GM12865 (cell line): ENCODE results near the gene SERPING1.

Source experiments
- DNase-seq: peaks from one replicate; pipeline ENCODE4 v3.0.0; 2010; ENCODE audit warnings: low read depth
- H3K4me3 ChIP-seq: 2 replicates; pipeline ENCODE4 v1.5.1; 2011; ENCODE audit warnings: mild to moderate bottlenecking, low read depth, low read length, control low read depth
- CTCF ChIP-seq: IDR thresholded peaks from 2 replicates; pipeline ENCODE4 v1.5.1; 2011; ENCODE audit warnings: low read length, control low read depth, low read depth, inconsistent platforms; ENCODE audit not compliant: insufficient read depth; ENCODE audit errors: missing control alignments

Gene SERPING1

GRCh38 chr11:57596266-57596885 is 1.1 kb upstream of the SERPING1 start:
- no peak for DNase-seq
- no peak overlapping the region for H3K4me3 ChIP-seq
- no peak for TF ChIP-seq CTCF

GRCh38 chr11:57597916-57598830 is 688 bp downstream of the SERPING1 start:
- TF ChIP-seq CTCF: no peak
- DNase-seq: no peak
- no peak overlapping the region for H3K4me3 ChIP-seq

- DNase-seq: no peak
- no peak overlapping the region for H3K4me3 ChIP-seq
- TF ChIP-seq CTCF: no peak
Observed at GRCh38 chr11:57598831-57599155, 1.3 kb downstream of the SERPING1 start.

GRCh38 chr11:57599381-57599780 is 1.9 kb downstream of the SERPING1 start:
- DNase-seq: no peak
- no peak for TF ChIP-seq CTCF
- no peak overlapping the region for H3K4me3 ChIP-seq

- no peak for TF ChIP-seq CTCF
- H3K4me3 ChIP-seq: no peak overlapping the region
- DNase-seq: no peak
Observed at GRCh38 chr11:57601297-57601696, 3.8 kb downstream of the SERPING1 start.

- H3K4me3 ChIP-seq: no peak overlapping the region
- DNase-seq: no peak
- no peak for TF ChIP-seq CTCF
Observed at GRCh38 chr11:57604296-57605027, 7.0 kb downstream of the SERPING1 start.
